HepG2 (cell line): ENCODE measurements around the gene THOC5. TPM values are rescaled to one million over a fixed set of nuclear protein-coding genes. Genes with fewer than 3 reads are reported as not detected.

Experiments
- CBX1 ChIP-seq: IDR thresholded peaks from one replicate; pipeline ENCODE4 v1.6.1; 2016; ENCODE audit warnings: antibody characterized with exemption, low read depth
- DNMT3B ChIP-seq: conservative IDR thresholded peaks from 2 replicates; pipeline ENCODE4 v1.6.1; 2016; ENCODE audit warnings: missing biosample characterization, control low read depth
- ETV5 ChIP-seq: IDR thresholded peaks from 2 replicates; pipeline ENCODE4 v1.6.1; 2018; ENCODE audit warnings: missing biosample characterization, missing genetic modification reagents, inconsistent platforms, borderline replicate concordance
- HIVEP1 ChIP-seq: sonication (generic); formaldehyde crosslinking; IDR thresholded peaks from 2 replicates; pipeline ENCODE4 v1.4.0; 2020; ENCODE audit warnings: mild to moderate bottlenecking, missing genetic modification reagents
- ISX ChIP-seq: sonication (generic); formaldehyde crosslinking; conservative IDR thresholded peaks from 2 replicates; pipeline ENCODE4 v1.5.0; 2020; ENCODE audit warnings: missing genetic modification reagents
- NFYB ChIP-seq: sonication (generic); formaldehyde crosslinking; IDR thresholded peaks from 2 replicates; pipeline ENCODE4 v1.4.0; 2020; ENCODE audit warnings: missing genetic modification reagents
- NRL ChIP-seq: sonication (generic); formaldehyde crosslinking; IDR thresholded peaks from 2 replicates; pipeline ENCODE4 v1.5.0; 2020; ENCODE audit warnings: missing genetic modification reagents, mild to moderate bottlenecking, moderate library complexity, borderline replicate concordance
- PAF1 ChIP-seq: IDR thresholded peaks from 2 replicates; pipeline ENCODE4 v1.6.1; 2016; ENCODE audit warnings: missing genetic modification reagents, missing compliant biosample characterization
- PHF5A ChIP-seq: IDR thresholded peaks from one replicate; pipeline ENCODE4 v1.6.1; 2018; ENCODE audit warnings: low read depth, missing genetic modification reagents; ENCODE audit not compliant: unreplicated experiment
- POLR2G ChIP-seq: fragments of 200-400 bp; formaldehyde crosslinking; IDR thresholded peaks from 2 replicates; pipeline ENCODE4 v1.6.1; 2018; ENCODE audit warnings: mild to moderate bottlenecking, low read depth, low read length, moderate library complexity
- RXRA ChIP-seq: sonication (generic); formaldehyde crosslinking; IDR thresholded peaks from 2 replicates; pipeline ENCODE4 v1.5.1; 2020; ENCODE audit warnings: missing genetic modification reagents
- SAP130 ChIP-seq: IDR thresholded peaks from 2 replicates; pipeline ENCODE4 v1.6.1; 2016; ENCODE audit warnings: low read depth
- SATB2 ChIP-seq: sonication (generic); formaldehyde crosslinking; IDR thresholded peaks from 2 replicates; pipeline ENCODE4 v1.5.0; 2020; ENCODE audit warnings: missing genetic modification reagents
- SMARCE1 ChIP-seq: fragments of 450-650 bp; IDR thresholded peaks from 2 replicates; pipeline ENCODE4 v1.6.1; 2017; ENCODE audit warnings: borderline replicate concordance
- SNAI1 ChIP-seq: sonication (generic); formaldehyde crosslinking; IDR thresholded peaks from 2 replicates; pipeline ENCODE4 v1.5.0; 2020; ENCODE audit warnings: mild to moderate bottlenecking, missing genetic modification reagents, borderline replicate concordance
- SPEN ChIP-seq: sonication (generic); formaldehyde crosslinking; IDR thresholded peaks from 2 replicates; pipeline ENCODE4 v1.5.1; 2020; ENCODE audit warnings: low read depth, mild to moderate bottlenecking, missing genetic modification reagents
- SRSF1 ChIP-seq: fragments of 200-400 bp; formaldehyde crosslinking; optimal IDR thresholded peaks from 2 replicates; pipeline ENCODE3; 2017; ENCODE audit warnings: mild to moderate bottlenecking, low read depth, low read length, moderate library complexity
- SYNCRIP ChIP-seq: fragments of 200-400 bp; formaldehyde crosslinking; IDR thresholded peaks from 2 replicates; pipeline ENCODE4 v1.6.1; 2018; ENCODE audit warnings: mild to moderate bottlenecking, low read depth, low read length; ENCODE audit not compliant: insufficient read depth
- TCF7 ChIP-seq: sonication (generic); IDR thresholded peaks from 2 replicates; pipeline ENCODE4 v1.6.1; 2016; ENCODE audit warnings: antibody characterized with exemption, low read depth
- ZBTB49 ChIP-seq: sonication (generic); formaldehyde crosslinking; IDR thresholded peaks from 2 replicates; pipeline ENCODE4 v1.4.0; 2020; ENCODE audit warnings: missing genetic modification reagents, borderline replicate concordance
- ZFP41 ChIP-seq: sonication (generic); formaldehyde crosslinking; IDR thresholded peaks from 2 replicates; pipeline ENCODE4 v1.4.0; 2020; ENCODE audit warnings: mild to moderate bottlenecking, missing genetic modification reagents, borderline replicate concordance
- ZKSCAN5 ChIP-seq: sonication (generic); formaldehyde crosslinking; IDR thresholded peaks from 2 replicates; pipeline ENCODE4 v1.5.1; 2020; ENCODE audit warnings: mild to moderate bottlenecking, missing genetic modification reagents
- ZNF274 ChIP-seq: sonication (generic); formaldehyde crosslinking; IDR thresholded peaks from 2 replicates; pipeline ENCODE4 v1.5.1; 2020; ENCODE audit warnings: mild to moderate bottlenecking, missing genetic modification reagents
- ZNF333 ChIP-seq: sonication (generic); formaldehyde crosslinking; IDR thresholded peaks from 2 replicates; pipeline ENCODE4 v1.4.0; 2020; ENCODE audit warnings: mild to moderate bottlenecking, missing genetic modification reagents, borderline replicate concordance
- ZNF484 ChIP-seq: sonication (generic); formaldehyde crosslinking; IDR thresholded peaks from 2 replicates; pipeline ENCODE4 v1.5.1; 2020; ENCODE audit warnings: mild to moderate bottlenecking, low read depth, missing genetic modification reagents, borderline replicate concordance
- ZNF513 ChIP-seq: sonication (generic); formaldehyde crosslinking; conservative IDR thresholded peaks from 2 replicates; pipeline ENCODE4 v1.5.0; 2020; ENCODE audit warnings: missing genetic modification reagents
- ZNF558 ChIP-seq: sonication (generic); formaldehyde crosslinking; IDR thresholded peaks from 2 replicates; pipeline ENCODE4 v1.9.0; 2022; ENCODE audit warnings: mild to moderate bottlenecking, missing genetic modification reagents, borderline replicate concordance
- ZNF576 ChIP-seq: sonication (generic); formaldehyde crosslinking; IDR thresholded peaks from 2 replicates; pipeline ENCODE4 v1.4.0; 2020; ENCODE audit warnings: mild to moderate bottlenecking, missing genetic modification reagents
- ZNF878 ChIP-seq: sonication (generic); formaldehyde crosslinking; IDR thresholded peaks from 2 replicates; pipeline ENCODE4 v1.8.1; 2023; ENCODE audit warnings: mild to moderate bottlenecking, missing genetic modification reagents, moderate library complexity
- polyA plus RNA-seq, 8 experiments: library from polyadenylated mRNA; depleted of rRNA in 3 of 8; stranded (reverse) in 7 of 8; unstranded in 1 of 8; fragments of >200 nt; fragmentation: Illumina TruSeq in 4 of 8; extraction: Trizol in 4 of 8; gene quantifications; 2 replicates each; pipeline versions ENCODE4 v1.2.1 to v1.2.3, GENCODE V29; 2011 to 2016; ENCODE audit warnings: low read depth in 4 of 8, missing spikeins in 1 of 8, mixed read lengths in 1 of 8; ENCODE audit not compliant: insufficient read depth in 1 of 8
- total RNA-seq, 5 experiments: library from RNA; depleted of rRNA; stranded (reverse); fragments of >200 nt; fragmentation: Illumina TruSeq; extraction: Trizol; gene quantifications; 2 replicates each; pipeline ENCODE4 v1.2.3, GENCODE V29; 2016; ENCODE audit warnings: low read depth in 1 of 5

Gene THOC5
- total and polyA plus RNA-seq, 2 of the 13 experiments (the other 11 are each of a cell fraction or from before 2014, with no cell fraction given): 45.8 to 46.7 TPM

GRCh38 chr22:29580200-29580810 lies 26.7 kb upstream of the THOC5 start (continued):
- TF ChIP-seq PAF1 (CRISPR knock-in tag): peak; percentile 81
- no peak for TF ChIP-seq DNMT3B (CRISPR knock-in tag)
- peak; percentile 95 for TF ChIP-seq SPEN (CRISPR knock-in tag)
- peak; percentile 92 for TF ChIP-seq SAP130 (CRISPR knock-in tag)
- no peak for TF ChIP-seq ZNF513 (CRISPR knock-in tag)
- TF ChIP-seq ZKSCAN5: no peak
- peak; percentile 75; the same call in 1 of the 2 replicates for TF ChIP-seq ZNF333 (CRISPR knock-in tag)
- no peak for TF ChIP-seq SMARCE1
- TF ChIP-seq CBX1: no peak
- TF ChIP-seq SNAI1: no peak
- no peak for TF ChIP-seq ZNF576 (CRISPR knock-in tag)
- 0 out of 2 replicates have a peak, but pooled peaks have one; percentile 23 for TF ChIP-seq NFYB (CRISPR knock-in tag)
- peak; percentile 10 for TF ChIP-seq SRSF1
- peak; percentile 66; the same call in 1 of the 2 replicates for TF ChIP-seq ZNF878 (CRISPR knock-in tag)
- peak; percentile 37; the same call in 1 of the 2 replicates for TF ChIP-seq HIVEP1 (CRISPR knock-in tag)
- peak; percentile 89 for TF ChIP-seq POLR2G
- TF ChIP-seq SYNCRIP: no peak
- TF ChIP-seq ISX (CRISPR knock-in tag): 0 out of 2 replicates have a peak, but pooled peaks have one; percentile 19
- TF ChIP-seq PHF5A (CRISPR knock-in tag): peak; percentile 39
- TF ChIP-seq ZNF484 (CRISPR knock-in tag): no peak
- TF ChIP-seq SATB2 (CRISPR knock-in tag): no peak
- no peak for TF ChIP-seq ZFP41 (CRISPR knock-in tag)
- peak; percentile 42; the same call in 1 of the 2 replicates for TF ChIP-seq ETV5 (CRISPR knock-in tag)
- TF ChIP-seq ZNF274: peak; percentile 79; the same call in 1 of the 2 replicates
- TF ChIP-seq ZNF558: no peak
- TF ChIP-seq ZBTB49 (CRISPR knock-in tag): no peak
- TF ChIP-seq TCF7: no peak
- TF ChIP-seq RXRA (CRISPR knock-in tag): peak; percentile 88
- TF ChIP-seq NRL (CRISPR knock-in tag): peak; percentile 85; the same call in 1 of the 2 replicates
